Left forelimb (tissue), 1 donor: Measurements from ENCODE around the gene IGSF21.
"Not testable (repeated sequence)": the region's sequence is repeated elsewhere in the genome, so short reads cannot be mapped to it uniquely, and the experiment has no call there.

Source experiments
- DNase-seq: peaks from one replicate; pipeline ENCODE4 v3.0.0-alpha.2; 2018; ENCODE audit warnings: low spot score

IGSF21 gene

GRCh38 chr1:18407166-18408045 lies 299.8 kb downstream of the IGSF21 start:
- peak; percentile 23 for DNase-seq

- DNase-seq = peak; percentile 17
Measured at GRCh38 chr1:18408656-18409370, 301.2 kb downstream of the IGSF21 start.

- no peak for DNase-seq
Measured at GRCh38 chr1:18409609-18410237, 302.1 kb downstream of the IGSF21 start.

- DNase-seq = no peak
Measured at GRCh38 chr1:18410407-18410806, 302.8 kb downstream of the IGSF21 start.

GRCh38 chr1:18411321-18411720 lies 303.7 kb downstream of the IGSF21 start:
- DNase-seq = no peak

- DNase-seq = no peak
Measured at GRCh38 chr1:18411820-18412641, 304.4 kb downstream of the IGSF21 start.

- DNase-seq = no peak
Measured at GRCh38 chr1:18412882-18413353, 305.3 kb downstream of the IGSF21 start.

- DNase-seq = no peak
Measured at GRCh38 chr1:18413541-18414305, 306.1 kb downstream of the IGSF21 start.

GRCh38 chr1:18414321-18414720 lies 306.7 kb downstream of the IGSF21 start:
- DNase-seq = no peak

GRCh38 chr1:18414872-18415447 lies 307.4 kb downstream of the IGSF21 start:
- DNase-seq = no peak

GRCh38 chr1:18415448-18416027 lies 307.9 kb downstream of the IGSF21 start:
- no peak for DNase-seq

- DNase-seq = not testable (repeated sequence)
Measured at GRCh38 chr1:18416126-18416525, 308.5 kb downstream of the IGSF21 start.

GRCh38 chr1:18417316-18418269 lies 310.0 kb downstream of the IGSF21 start:
- no peak for DNase-seq

- no peak for DNase-seq
Measured at GRCh38 chr1:18419113-18419844, 311.7 kb downstream of the IGSF21 start.

GRCh38 chr1:18419845-18420184 lies 312.2 kb downstream of the IGSF21 start:
- DNase-seq = no peak

GRCh38 chr1:18422076-18422777 lies 314.6 kb downstream of the IGSF21 start:
- DNase-seq = no peak

GRCh38 chr1:18422954-18423353 lies 315.4 kb downstream of the IGSF21 start:
- DNase-seq = no peak

GRCh38 chr1:18426580-18426979 lies 319.0 kb downstream of the IGSF21 start:
- no peak for DNase-seq
